HS-27A (cell line): ENCODE data around the gene PRKCA.
"Not testable (repeated sequence)": the region's sequence is repeated elsewhere in the genome, so short reads cannot be mapped to it uniquely, and the experiment has no call there.

Experiments used
- DNase-seq: peaks from one replicate; pipeline ENCODE4 v3.0.0-alpha.2; 2012; ENCODE audit warnings: low read depth, missing footprints

Gene PRKCA

DNA sequence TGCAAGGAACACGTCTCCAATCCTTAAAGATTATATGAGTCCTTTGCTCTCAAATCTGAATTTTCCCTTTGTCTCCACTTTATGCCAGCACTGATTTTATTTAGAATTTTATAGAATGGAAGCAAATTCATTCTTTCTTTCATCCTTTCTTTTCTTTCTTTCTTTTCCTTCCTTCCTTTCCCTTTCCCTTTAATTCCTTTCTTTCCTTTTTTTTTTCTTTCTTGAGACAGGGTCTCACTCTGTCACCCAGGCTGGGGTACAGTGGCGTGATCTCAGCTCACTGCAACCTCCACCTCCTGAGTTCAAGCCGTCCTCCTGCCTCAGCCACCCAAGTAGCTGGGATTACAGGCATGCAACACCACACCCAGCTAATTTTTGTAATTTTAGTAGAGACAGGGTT lies 187.2 kb downstream of the PRKCA start:
- DNase-seq, result not testable (repeated sequence)

DNA sequence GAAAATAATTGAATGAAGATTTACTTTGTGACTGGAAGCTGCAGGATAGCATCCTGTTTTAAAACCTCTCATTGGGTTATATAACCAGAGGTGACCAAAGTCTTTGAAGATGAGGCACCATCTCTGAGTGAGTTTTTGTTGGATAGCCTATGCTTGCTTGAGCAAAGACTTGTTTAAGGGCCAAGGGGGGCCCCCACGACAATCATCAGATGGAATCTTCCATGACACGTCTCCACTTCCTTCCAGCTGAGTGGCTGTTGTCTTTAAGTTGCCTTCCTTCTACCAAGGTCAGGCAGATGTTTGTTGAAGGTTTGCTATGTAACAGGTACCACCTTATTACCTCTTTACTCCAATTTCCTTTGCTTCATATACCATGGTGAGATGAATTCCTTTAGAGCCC lies 188.8 kb downstream of the PRKCA start:
- no peak for DNase-seq

DNA sequence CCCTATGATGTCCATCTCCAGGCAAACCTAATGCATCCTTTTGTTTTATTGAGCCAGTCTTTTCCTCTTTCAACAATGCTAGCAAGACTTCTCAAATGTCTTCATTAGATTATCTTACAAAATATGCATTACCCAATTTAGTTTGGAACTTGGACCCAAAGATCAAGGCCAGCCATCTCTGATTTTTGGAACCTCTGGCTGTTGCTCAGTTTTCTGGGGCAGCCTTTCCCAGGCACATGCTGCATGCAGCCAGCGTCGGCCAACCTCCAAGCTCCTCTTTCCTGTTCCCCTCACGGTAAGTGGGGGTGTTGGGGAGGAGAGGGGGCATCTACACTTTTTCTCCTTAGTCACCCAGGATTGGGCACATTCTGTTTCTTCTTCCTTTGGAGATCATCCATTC lies 189.3 kb downstream of the PRKCA start:
- DNase-seq, result no peak

DNA sequence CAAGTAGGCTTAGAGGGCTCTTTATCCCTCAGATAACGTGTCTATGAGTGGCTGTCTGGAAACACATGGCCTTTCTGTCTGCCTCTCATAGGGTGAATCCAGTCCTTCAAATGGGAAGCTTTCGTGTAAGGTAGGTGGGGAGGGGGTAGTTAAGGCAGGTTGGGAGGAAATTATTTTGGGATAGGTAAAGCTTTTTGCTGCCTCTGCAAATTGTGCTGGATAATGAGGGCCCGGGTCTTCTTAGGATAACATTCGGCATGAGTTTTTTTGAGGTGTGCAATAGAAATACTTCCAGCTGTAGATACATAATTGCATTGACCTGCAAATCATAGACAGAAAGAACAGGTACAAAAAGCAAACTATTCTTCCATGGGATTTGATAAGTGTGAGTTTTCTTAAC lies 189.7 kb downstream of the PRKCA start:
- no peak for DNase-seq

DNA sequence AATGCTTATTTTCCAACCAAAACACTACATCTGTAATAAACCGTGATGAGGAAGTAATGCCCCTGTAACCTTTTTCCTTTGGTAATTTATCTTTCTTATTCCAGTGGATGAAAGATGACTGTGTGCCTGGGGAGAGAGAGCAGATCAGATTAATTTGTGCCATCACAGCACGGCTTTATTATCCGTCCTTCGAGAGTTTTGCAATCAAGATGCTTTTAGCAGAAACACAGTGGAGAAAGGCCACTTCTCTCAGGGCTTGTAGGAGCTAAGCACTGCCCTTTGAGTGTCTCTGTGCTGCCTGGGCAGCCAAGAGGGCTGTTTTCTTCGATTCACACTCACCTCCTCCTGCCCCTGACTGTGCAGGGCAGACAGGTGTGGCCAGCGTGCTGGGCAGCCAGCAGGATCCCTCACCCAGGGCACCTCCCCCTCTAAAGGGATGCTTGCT lies 190.2 kb downstream of the PRKCA start:
- DNase-seq, result no peak

DNA sequence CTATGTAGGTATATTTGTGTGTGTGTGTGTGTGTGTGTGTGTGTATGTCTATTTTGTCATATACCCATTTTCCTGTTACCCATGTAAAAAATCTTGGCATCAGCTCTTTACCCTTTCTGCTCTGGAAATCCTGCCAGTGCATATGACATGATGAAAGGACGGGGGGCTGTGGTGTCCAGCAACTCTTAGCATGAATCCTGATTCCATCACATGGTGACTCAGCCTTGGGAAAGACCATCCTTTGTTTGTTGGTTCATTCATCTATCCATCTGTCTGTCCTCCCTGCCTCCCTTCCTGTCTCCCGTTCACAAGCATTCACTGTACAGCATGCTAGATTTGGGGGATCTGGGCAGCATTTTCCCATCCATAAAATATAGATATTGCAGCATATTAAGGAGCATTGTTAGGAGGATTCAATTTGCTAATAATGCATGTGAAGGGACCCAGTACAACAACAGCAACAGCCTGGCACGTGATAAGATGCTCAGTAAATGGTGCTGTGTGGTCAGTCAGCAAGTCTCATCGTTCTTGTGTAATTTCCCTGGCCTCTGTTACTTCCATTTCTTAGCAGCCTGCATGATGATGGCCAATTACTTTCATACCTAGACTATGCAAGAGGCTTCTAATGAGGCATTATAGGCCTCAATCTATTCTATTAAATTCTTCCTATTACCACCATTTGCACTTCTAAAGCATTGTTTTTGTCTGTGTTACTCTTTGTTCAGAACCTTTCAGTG lies 191.0 kb downstream of the PRKCA start:
- no peak for DNase-seq

DNA sequence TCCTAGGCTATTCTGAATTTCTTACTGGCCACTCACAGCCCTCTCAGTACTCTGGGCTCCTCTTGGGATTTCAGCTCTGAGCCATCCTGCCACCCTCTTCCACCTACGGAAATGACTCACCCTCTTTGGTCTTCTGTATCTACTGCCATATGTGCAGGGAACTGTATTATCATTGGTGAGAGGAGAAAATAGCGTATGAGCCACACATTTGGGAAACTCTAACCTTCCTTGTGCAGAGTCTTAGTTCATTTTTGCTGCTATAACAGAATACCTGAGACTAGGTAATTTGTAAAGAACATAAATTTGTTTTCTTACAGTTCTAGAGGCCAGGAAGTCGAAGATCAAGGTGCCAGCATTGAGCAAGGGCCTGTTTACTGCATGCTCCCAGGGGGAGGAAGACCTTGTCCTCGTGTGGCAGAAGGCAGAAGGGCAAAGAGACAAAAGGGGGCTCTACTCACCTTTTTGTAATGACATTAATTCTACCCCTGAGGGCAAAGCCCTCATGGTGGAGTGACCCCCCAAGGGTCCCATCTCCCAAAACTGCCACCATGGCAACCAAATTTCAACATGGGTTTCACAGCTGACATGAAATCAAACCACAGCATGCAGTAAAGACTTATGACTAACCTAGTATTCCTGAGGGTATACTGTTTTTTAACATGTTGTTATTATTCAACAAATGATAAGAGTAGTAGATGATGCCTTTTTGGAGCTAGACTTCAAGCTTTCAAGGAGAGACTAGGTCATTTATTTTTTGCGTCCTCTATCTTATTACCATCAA lies 191.8 kb downstream of the PRKCA start:
- peak; percentile 59 for DNase-seq

DNA sequence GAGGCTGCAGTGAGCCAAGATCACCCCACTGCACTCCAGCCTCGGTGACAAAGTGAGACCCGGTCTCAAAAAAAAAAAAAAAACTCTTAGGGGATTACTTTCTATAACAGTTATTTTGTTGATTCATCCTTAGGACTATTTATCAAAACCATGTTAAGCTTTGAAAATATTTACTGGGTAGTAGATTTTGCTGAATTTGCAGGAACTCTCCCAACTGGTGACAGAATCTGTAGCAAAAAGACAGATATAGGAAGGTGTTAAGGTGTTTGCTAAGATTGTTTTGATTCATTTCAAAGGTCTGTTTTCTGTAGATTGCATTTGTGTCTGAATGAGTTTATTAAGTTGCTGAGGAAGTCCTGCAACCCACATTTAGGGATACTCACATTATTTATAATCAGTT lies 192.6 kb downstream of the PRKCA start:
- DNase-seq, result no peak

DNA sequence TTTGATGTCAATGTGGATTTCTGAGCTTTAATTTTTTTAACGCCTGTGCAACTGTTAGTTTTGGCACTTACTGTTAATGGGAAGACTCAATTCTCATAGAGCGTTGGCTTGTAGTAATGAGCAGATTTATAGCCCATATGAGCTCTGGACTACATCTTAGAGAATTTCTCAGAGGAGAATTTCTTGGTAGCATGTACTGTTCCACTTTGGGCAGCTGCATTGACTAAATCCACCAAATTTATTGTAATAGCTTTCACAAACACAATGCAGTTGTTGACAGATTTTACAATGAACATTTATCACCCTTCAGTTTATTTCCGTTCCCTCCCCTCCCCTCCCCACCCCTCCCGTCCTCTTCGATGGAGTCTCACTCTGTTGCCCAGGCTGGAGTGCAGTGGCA lies 193.9 kb downstream of the PRKCA start:
- no peak for DNase-seq

DNA sequence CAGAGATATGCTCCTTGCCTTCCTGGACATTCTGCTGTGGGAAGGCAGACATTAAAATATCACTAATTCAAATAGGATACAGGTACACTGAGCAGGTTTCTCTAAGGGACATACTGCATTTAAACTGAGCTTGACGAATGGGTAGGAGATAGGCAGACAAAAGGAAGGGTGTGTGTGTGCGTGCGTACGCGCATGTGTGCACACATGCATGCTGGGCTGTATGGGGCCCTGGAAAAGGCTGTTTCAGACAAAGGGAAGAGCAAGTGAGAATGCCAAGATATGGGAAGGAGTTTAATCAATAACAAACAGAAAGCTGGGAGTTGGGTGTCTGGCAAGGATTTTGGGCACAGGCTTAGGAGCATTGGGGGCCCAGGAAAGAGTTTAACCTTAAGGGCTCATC lies 196.2 kb downstream of the PRKCA start:
- DNase-seq, result no peak

DNA sequence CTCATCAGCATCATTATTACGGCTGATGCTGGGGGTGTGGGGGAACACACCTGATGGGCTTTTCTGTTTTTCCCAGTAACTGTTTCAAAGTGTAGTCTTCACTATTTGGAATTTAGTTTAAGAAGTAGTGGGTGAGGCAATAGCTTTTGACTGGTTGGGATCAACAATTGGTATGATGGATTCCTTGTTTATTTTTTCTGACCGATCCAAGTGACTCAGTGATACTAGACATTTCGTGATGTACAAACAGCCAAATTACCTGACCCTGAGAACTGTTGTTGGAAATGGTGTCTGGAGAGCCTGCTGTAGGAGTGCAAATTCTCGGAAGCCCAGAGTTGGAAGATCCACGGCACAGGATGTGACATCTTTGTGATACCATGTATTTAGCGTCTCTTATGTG lies 204.2 kb downstream of the PRKCA start:
- DNase-seq, result no peak

DNA sequence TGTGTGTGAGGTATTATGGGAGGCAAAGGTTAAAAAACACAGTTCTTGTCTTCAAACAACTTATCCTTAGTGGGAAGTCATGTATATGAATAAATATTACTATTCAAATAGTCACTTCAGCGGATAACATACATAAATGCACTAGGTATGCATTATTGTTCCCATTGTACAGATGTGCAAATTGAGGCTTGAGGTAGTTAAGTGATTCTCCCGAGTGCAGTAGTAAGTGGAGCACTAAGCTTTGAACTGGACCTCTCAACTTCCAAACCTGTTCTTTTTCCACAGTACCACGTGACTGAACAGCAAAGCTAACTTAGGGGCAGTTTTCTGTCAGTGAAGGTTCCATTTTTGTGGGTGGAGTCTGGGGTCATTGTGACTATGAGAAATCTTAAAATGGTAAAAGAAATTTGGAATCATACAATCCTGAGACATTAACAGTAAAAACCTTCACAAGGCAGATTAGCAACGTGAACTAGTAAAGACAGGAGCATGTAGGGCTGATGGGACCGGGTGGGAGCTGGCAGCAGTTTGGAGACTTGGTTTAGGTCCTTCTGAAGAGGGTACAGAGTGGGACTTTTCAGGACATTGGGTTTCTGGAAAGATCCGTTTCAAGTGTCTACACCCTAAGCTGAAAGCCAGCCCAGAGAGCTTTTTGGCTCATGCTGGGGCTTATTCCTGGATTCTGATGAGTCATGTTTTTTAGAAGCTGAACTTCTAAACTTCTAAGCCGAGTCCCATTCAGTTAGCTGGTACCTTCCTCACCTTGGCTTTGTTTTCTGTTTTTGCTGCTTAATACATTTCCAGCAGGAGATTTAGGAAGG lies 204.9 kb downstream of the PRKCA start:
- no peak for DNase-seq

DNA sequence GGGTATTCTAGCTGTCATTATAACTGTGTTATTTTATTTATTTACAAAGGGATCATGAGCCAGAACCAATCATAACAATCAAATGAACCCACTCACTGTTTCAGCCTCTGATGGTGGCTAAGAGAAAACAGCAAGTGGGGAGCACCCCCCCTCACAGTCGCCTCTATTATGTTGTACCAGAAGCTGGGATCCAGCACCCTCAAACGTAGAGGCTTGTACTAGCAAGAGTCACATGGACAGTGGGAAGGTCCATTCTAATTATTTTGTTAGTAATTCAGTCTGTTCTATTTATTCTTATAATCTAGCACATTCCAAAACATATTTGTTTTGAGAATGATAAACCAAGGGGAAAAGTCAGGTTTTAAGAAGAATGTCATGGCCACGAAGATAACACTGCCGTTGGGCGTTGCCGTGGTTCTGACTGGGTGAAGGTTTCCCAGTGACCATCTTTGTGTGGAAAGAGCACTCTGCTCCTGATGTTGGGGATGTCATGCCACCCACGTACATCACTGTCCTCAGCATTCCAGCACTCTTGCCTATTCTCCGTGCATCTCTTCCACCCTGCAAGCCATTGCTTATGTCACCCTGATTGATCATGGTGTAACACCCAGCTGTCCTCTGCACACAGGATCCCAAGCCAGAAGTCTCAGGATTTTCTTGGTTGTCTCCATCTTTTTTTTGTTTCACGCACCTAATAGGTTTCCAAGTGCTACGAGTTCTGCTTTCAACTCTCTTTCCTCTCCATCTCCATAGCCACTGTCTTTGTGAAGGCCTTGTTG lies 205.8 kb downstream of the PRKCA start:
- DNase-seq, result no peak

DNA sequence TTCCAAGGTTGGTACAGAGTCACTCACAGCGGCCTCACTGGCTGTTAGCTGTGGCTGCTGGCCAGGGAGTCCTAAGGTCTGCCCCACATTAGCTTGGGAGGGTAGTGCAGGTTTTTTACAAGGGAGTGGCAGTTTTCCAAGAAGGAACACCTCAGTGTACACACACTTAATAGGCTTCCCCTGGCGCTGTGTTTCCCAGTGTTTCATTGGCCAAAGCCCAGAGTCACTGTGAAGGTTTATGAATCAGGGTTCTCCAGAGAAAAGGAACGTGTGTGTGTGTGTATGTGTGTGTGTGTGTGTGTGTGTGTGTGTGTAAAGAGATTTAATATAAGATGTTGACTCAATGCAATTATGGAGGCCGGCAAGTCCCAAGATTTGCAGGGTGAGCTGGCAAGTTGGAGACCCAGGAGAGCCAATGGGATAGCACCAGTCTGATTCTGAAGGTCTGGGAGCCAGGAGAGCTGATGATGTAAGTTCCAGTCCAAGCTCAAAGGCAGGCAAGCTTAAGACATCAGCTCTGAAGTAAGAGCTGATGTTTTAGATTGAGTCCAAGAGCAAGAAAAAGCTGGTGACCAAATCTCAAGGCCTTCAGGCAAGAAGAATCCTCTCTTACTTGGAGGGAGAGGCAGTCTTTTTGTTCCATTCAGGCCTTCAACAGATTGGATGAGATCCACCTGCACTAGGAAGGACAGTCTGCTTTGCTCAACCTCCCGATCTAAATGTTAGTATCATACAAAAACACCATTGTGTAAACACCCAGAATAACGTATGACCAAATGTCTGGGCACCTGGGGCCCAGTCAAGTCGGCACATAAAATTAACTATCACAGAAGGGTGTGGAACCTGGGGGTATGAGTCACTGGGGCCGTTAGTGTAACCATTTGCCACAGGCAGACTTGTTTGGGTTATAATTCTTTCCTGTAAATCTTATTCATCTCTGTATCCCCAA lies 206.8 kb downstream of the PRKCA start:
- DNase-seq, result no peak

DNA sequence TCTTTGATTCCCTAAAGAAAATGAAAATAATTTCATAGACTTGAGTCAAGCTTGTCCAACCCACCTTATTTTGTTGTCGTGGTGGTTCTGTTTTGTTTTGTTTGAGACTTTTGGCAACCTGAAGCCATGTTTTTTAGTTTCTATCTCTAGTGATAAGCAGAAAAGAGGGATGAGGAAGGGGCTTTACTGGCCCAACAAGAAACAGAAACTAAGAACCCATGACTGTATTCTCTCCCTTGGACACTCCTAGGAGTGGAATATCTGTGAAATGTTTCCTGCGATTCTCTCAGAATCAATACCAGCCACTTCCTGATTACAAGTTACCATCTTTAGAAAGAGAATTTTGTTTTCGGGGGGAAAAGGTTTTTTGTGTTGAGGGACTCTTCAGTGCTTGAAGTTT lies 207.5 kb downstream of the PRKCA start:
- DNase-seq, result no peak

DNA sequence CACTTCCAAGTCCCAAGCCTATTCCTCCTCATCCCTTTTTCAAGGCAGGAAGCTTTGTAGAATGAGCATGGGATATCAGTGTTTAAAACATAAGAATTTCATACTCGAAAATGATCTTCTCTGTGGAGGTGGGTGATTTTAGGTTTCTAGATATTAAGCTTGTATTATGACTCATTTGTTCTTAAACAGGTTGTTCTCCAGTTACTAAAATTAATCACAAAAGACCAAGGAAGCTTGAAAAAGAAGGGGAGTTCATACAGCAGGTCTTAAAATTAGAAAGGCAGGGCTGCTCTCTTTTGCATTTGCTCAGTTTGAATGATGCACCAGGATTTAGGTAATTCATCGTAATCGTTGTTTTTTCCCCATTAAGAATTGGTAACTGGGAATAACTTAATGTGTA lies 208.7 kb downstream of the PRKCA start:
- DNase-seq, result no peak

DNA sequence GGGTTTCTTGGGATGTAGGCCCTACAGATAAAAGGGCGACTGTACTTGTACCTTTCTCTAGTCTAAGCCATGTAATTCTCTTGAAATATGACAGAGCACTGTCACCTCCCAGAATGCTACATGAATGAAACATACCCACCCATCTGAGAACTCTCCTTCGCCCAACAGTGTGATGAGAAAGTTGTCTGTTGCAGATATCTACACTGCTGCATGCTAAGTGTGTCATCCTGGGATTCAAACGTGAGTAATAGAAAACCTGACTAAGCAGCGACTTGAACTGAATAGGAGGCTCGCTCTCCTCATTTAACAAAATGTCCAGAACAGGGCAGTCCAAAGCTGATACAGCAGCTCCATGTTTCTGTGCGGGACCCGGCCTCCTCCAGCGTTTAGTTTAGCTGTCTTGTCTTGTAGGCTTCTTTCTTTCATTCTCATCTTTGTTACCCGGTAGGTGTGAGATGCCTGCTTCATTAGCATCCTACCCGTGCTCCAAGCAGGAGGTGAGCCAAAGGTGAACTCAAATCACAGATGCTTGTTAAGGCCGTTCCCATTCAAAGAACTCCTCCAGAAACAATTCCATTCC lies 211.9 kb downstream of the PRKCA start:
- DNase-seq, result no peak

DNA sequence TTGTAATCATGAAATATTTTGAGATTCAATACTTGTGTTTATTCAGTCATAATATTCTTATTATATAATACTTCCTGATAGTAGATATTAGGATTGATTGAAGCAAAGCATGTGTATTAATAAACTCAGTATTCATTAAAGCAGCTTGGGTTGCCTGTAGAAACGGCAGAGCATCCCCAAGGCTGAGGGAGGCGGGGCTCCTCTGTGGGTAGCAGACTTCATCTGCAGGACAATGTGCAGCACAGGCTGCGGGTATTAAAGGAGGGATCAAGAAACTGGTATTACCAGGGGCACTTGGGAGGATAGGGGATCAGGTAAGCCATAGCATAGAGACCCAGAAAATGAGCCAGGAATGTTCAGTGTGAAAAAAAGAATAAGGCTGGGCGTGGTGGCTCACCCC lies 213.6 kb downstream of the PRKCA start:
- no peak for DNase-seq

DNA sequence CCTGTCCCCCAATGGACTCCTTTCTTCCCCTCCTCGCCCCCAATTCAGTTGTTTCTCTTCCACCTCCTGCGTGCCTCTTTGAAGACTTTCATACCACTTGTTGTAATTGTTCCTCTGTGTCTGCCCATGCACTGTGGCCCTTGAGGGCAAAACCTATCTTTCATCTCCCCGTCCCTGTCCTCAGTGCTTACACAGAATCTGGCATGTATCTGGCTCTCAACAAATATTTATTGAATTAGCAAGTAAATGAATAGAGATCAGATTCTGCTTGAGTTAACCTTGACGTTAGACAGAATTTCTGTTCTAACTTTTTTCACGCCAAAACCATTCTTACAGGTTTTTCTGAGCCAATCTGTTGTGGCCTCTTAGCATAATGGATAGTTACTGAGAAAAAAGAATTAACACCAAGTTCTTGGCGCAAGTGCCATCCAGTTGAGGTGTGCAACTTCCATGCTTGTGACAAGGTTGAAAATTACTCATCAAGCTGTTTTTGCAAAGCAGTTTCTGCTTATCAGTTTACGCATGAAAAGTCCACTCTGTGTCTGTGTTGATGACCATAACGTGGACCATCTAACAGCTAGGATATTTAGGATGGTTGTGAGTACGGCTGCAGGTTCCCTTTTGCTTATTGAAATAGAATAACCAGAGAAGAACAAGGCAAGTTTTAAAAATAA lies 215.1 kb downstream of the PRKCA start:
- DNase-seq, result no peak

DNA sequence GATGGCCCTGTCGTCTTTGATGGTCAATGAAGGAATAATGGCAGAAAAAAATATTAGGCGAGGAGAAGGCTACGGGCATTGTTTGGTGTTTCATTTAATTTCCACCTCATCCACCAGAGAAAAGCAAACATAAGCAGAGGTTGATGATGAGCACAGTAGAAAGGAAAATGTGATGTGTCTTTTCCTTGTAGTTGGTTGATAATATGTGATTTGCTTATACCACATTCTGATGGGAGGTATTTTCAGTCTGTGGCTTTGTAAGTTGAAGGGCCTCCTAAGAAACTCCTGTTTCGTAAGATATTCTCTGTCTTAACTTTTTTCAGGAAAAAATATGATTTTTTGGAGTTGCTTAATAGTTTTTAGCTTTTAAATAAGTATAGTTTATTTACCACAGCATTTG lies 215.7 kb downstream of the PRKCA start:
- DNase-seq, result no peak
